HEK293 (cell line): ENCODE measurements around the gene CBX8.

Source experiments
- CTCF ChIA-PET: fragments of 350-600 bp; formaldehyde crosslinking; extraction: SDS; loops from one replicate; lab custom pipeline; 2021; ENCODE audit warnings: antibody characterized with exemption; lab: Yijun Ruan, JAX
- POLR2A ChIA-PET: fragments of 300-600 bp; formaldehyde crosslinking; extraction: SDS; loops from one replicate; lab custom pipeline; 2020; ENCODE audit warnings: antibody characterized with exemption, inconsistent platforms; lab: Yijun Ruan, JAX
- H3K27ac ChIP-seq: fragments of 200-500 bp; sonication (Bioruptor generic); 2 replicates; pipeline ENCODE4 v1.5.1; 2014; ENCODE audit warnings: low read depth, low read length, control low read depth, inconsistent platforms; ENCODE audit errors: extremely low read depth
- H3K36me3 ChIP-seq, 2 experiments: fragments of 200-500 bp in 1 of 2; sonication (Bioruptor generic) in 1 of 2; 1 replicate in 1 of 2; 2 replicates in 1 of 2; pipeline ENCODE4 v1.5.1; 2014 to 2017; ENCODE audit warnings: inconsistent platforms in 2 of 2, low read length in 2 of 2; ENCODE audit not compliant: control insufficient read depth in 2 of 2, insufficient read depth in 1 of 2
- H3K4me1 ChIP-seq: fragments of 200-500 bp; sonication (Bioruptor generic); 2 replicates; pipeline ENCODE4 v1.5.1; 2014; ENCODE audit warnings: mild to moderate bottlenecking, low read length, inconsistent platforms; ENCODE audit not compliant: control insufficient read depth, insufficient read depth
- H3K4me3 ChIP-seq: 2 replicates; pipeline ENCODE4 v1.5.1; 2011; ENCODE audit warnings: low read depth, mild to moderate bottlenecking, control low read depth, low read length, moderate library complexity
- H3K9me3 ChIP-seq: fragments of 200-500 bp; sonication (Bioruptor generic); 2 replicates; pipeline ENCODE4 v1.5.1; 2014; ENCODE audit warnings: low read depth, low read length, inconsistent platforms; ENCODE audit not compliant: control insufficient read depth, insufficient read depth
- IKZF3 ChIP-seq: fragments of 450-650 bp; IDR thresholded peaks from 2 replicates; pipeline ENCODE4 v1.5.0; 2018; ENCODE audit warnings: missing biosample characterization, mild to moderate bottlenecking, missing genetic modification characterization, moderate library complexity
- KLF1 ChIP-seq: fragments of 450-650 bp; formaldehyde crosslinking; IDR thresholded peaks from 2 replicates; pipeline ENCODE4 v1.5.1; 2016; ENCODE audit warnings: missing biosample characterization, missing genetic modification characterization
- TCF7L2 ChIP-seq: IDR thresholded peaks from 2 replicates; pipeline ENCODE4 v1.6.1; 2011; ENCODE audit warnings: low read depth, mild to moderate bottlenecking, inconsistent platforms, low read length, moderate library complexity, borderline replicate concordance
- YY1 ChIP-seq: fragments of 450-650 bp; formaldehyde crosslinking; IDR thresholded peaks from 2 replicates; pipeline ENCODE4 v1.5.1; 2018; ENCODE audit warnings: missing biosample characterization, missing genetic modification characterization
- ZBTB17 ChIP-seq: fragments of 450-650 bp; formaldehyde crosslinking; IDR thresholded peaks from 2 replicates; pipeline ENCODE4 v1.5.1; 2016; ENCODE audit warnings: missing biosample characterization, missing genetic modification characterization
- ZBTB7A ChIP-seq: fragments of 450-650 bp; formaldehyde crosslinking; IDR thresholded peaks from 2 replicates; pipeline ENCODE4 v1.5.1; 2016; ENCODE audit warnings: low read depth, missing biosample characterization, missing genetic modification characterization
- ZNF24 ChIP-seq: fragments of 450-650 bp; formaldehyde crosslinking; IDR thresholded peaks from 2 replicates; pipeline ENCODE4 v1.5.1; 2016; ENCODE audit warnings: missing biosample characterization, missing genetic modification characterization
- ZNF324 ChIP-seq: fragments of 450-650 bp; formaldehyde crosslinking; IDR thresholded peaks from 2 replicates; pipeline ENCODE4 v1.5.1; 2016; ENCODE audit warnings: missing biosample characterization, missing genetic modification characterization
- ZNF37A ChIP-seq: fragments of 450-650 bp; IDR thresholded peaks from 2 replicates; pipeline ENCODE4 v1.5.1; 2018; ENCODE audit warnings: missing biosample characterization, missing genetic modification characterization
- ZNF501 ChIP-seq: fragments of 450-650 bp; formaldehyde crosslinking; IDR thresholded peaks from 2 replicates; pipeline ENCODE4 v1.5.1; 2016; ENCODE audit warnings: missing biosample characterization, missing genetic modification characterization
- ZNF514 ChIP-seq: fragments of 450-650 bp; formaldehyde crosslinking; IDR thresholded peaks from 2 replicates; pipeline ENCODE4 v1.5.1; 2016; ENCODE audit warnings: missing biosample characterization, missing genetic modification characterization
- ZNF521 ChIP-seq: fragments of 450-650 bp; formaldehyde crosslinking; IDR thresholded peaks from 2 replicates; pipeline ENCODE4 v1.5.1; 2017; ENCODE audit warnings: missing biosample characterization, mild to moderate bottlenecking, missing genetic modification characterization
- ZNF560 ChIP-seq: fragments of 450-650 bp; formaldehyde crosslinking; IDR thresholded peaks from 2 replicates; pipeline ENCODE4 v1.5.1; 2017; ENCODE audit warnings: missing biosample characterization, missing genetic modification characterization, borderline replicate concordance
- ZNF660 ChIP-seq: fragments of 450-650 bp; IDR thresholded peaks from 2 replicates; pipeline ENCODE4 v1.5.1; 2018; ENCODE audit warnings: missing biosample characterization, mild to moderate bottlenecking, missing genetic modification characterization
- ZNF707 ChIP-seq: fragments of 450-650 bp; formaldehyde crosslinking; IDR thresholded peaks from 2 replicates; pipeline ENCODE4 v1.5.1; 2016; ENCODE audit warnings: missing biosample characterization, missing genetic modification characterization
- ZNF747 ChIP-seq: fragments of 450-650 bp; formaldehyde crosslinking; IDR thresholded peaks from 2 replicates; pipeline ENCODE4 v1.5.1; 2016; ENCODE audit warnings: missing biosample characterization, missing genetic modification characterization
- ZNF777 ChIP-seq: fragments of 450-650 bp; formaldehyde crosslinking; IDR thresholded peaks from 2 replicates; pipeline ENCODE4 v1.5.1; 2017; ENCODE audit warnings: missing biosample characterization, missing genetic modification characterization, borderline replicate concordance
- ZNF791 ChIP-seq: fragments of 450-650 bp; formaldehyde crosslinking; IDR thresholded peaks from 2 replicates; pipeline ENCODE4 v1.5.1; 2016; ENCODE audit warnings: missing biosample characterization, missing genetic modification characterization
- TF ChIP-seq, protein P1 (sequence below): fragments of 450-650 bp; formaldehyde crosslinking; IDR thresholded peaks from 2 replicates; pipeline ENCODE4 v1.5.1; 2017; ENCODE audit warnings: missing biosample characterization, missing genetic modification characterization
- TF ChIP-seq, protein P2 (sequence below): fragments of 450-650 bp; formaldehyde crosslinking; IDR thresholded peaks from 2 replicates; pipeline ENCODE4 v1.5.1; 2016; ENCODE audit warnings: missing biosample characterization, missing genetic modification characterization
- TF ChIP-seq, protein P3 (sequence below): fragments of 450-650 bp; formaldehyde crosslinking; IDR thresholded peaks from 2 replicates; pipeline ENCODE4 v1.5.1; 2017; ENCODE audit warnings: missing biosample characterization, missing genetic modification characterization
- TF ChIP-seq, protein P4 (sequence below): fragments of 450-650 bp; formaldehyde crosslinking; IDR thresholded peaks from 2 replicates; pipeline ENCODE4 v1.5.1; 2016; ENCODE audit warnings: missing biosample characterization, missing genetic modification characterization
- TF ChIP-seq, protein P5 (sequence below): fragments of 450-650 bp; formaldehyde crosslinking; IDR thresholded peaks from 2 replicates; pipeline ENCODE4 v1.5.1; 2016; ENCODE audit warnings: missing biosample characterization, missing genetic modification characterization
- TF ChIP-seq, protein P6 (sequence below): fragments of 450-650 bp; formaldehyde crosslinking; IDR thresholded peaks from 2 replicates; pipeline ENCODE4 v1.5.1; 2016; ENCODE audit warnings: missing biosample characterization, missing genetic modification characterization
- TF ChIP-seq, protein P7 (sequence below): fragments of 450-650 bp; formaldehyde crosslinking; IDR thresholded peaks from 2 replicates; pipeline ENCODE4 v1.5.1; 2016; ENCODE audit warnings: missing biosample characterization, missing genetic modification characterization

CBX8 gene

DNA sequence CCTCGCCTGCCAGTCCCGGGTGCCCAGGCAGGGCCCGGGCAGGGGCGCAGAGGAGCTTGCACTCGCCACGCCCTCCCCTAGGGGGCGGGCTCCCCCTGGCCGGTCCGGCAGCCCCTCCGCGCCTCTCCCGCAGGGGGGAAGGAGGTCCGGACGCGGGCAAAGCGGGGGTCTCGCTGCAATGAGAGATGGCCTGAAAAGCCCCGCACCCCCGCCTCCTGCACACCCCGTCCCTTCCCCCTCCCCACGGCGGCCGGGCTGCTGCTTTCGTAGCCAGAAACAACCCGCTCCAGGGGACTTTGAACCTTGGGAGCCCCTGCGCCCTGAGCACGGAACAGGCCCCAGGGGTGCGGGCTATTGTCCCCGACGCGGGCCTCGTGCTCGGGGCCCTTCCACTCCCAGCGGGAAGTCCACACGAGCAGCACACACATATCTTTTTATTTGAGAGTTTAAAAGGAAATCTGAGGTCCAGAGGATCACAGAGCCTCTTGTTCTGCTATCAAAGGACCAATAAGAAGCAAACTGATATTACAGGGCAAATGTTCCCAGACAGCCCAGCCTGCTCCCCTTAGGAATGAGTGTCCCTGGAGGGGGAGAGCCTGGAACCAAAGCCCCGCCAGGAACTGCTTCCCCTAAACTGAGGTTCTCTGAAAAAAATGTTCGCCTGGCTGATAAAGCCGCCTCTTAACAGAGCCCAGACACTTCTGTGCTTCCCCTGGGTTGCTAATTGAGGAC is 48.2 kb upstream of the CBX8 start:
- Histone ChIP-seq H3K27ac (no peak overlapping the region), H3K36me3 (no peaks in the 10 kb centered on the region), H3K4me3 (no peak overlapping the region), H3K9me3 (no peaks in the 10 kb centered on the region), H3K4me1 (peaks cover 14% of the 10 kb centered on the region; the same call in 1 of the 2 replicates)
- ChIA-PET POLR2A (interaction anchor here (0.7 to 2.2 kb wide), 2 partner anchors 33 to 48 kb away, joined by 3 to 14 read pairs; partner anchors contain the start of gene CBX8), CTCF (interaction anchor here (0.6 to 4.1 kb wide), 25 partner anchors 8 to 1256 kb away, joined by 3 to 34 read pairs (median 3); no protein-coding TSS in a partner anchor)
- TF ChIP-seq ZNF747 (no peak), ZNF501 (no peak), ZNF791 (tag by site-specific recombination) (no peak), ZNF707 (no peak), ZNF514 (tag by site-specific recombination) (no peak), KLF1 (tag by site-specific recombination) (no peak), ZBTB17 (peak; percentile 41), ZNF660 (tag by site-specific recombination) (no peak), ZNF24 (tag by site-specific recombination) (no peak), ZNF560 (tag by site-specific recombination) (no peak), ZNF37A (tag by site-specific recombination) (no peak), ZNF324 (tag by site-specific recombination) (no peak), ZNF521 (tag by site-specific recombination) (no peak), TCF7L2 (no peak), YY1 (tag by site-specific recombination) (no peak), ZBTB7A (tag by site-specific recombination) (no peak), IKZF3 (tag by site-specific recombination) (no peak), ZNF777 (tag by site-specific recombination) (no peak)
- TF ChIP-seq, protein P1, sequence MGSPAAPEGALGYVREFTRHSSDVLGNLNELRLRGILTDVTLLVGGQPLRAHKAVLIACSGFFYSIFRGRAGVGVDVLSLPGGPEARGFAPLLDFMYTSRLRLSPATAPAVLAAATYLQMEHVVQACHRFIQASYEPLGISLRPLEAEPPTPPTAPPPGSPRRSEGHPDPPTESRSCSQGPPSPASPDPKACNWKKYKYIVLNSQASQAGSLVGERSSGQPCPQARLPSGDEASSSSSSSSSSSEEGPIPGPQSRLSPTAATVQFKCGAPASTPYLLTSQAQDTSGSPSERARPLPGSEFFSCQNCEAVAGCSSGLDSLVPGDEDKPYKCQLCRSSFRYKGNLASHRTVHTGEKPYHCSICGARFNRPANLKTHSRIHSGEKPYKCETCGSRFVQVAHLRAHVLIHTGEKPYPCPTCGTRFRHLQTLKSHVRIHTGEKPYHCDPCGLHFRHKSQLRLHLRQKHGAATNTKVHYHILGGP, result no peak
- TF ChIP-seq, protein P2, sequence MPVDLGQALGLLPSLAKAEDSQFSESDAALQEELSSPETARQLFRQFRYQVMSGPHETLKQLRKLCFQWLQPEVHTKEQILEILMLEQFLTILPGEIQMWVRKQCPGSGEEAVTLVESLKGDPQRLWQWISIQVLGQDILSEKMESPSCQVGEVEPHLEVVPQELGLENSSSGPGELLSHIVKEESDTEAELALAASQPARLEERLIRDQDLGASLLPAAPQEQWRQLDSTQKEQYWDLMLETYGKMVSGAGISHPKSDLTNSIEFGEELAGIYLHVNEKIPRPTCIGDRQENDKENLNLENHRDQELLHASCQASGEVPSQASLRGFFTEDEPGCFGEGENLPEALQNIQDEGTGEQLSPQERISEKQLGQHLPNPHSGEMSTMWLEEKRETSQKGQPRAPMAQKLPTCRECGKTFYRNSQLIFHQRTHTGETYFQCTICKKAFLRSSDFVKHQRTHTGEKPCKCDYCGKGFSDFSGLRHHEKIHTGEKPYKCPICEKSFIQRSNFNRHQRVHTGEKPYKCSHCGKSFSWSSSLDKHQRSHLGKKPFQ (tag by site-specific recombination), result no peak
- TF ChIP-seq, protein P3, sequence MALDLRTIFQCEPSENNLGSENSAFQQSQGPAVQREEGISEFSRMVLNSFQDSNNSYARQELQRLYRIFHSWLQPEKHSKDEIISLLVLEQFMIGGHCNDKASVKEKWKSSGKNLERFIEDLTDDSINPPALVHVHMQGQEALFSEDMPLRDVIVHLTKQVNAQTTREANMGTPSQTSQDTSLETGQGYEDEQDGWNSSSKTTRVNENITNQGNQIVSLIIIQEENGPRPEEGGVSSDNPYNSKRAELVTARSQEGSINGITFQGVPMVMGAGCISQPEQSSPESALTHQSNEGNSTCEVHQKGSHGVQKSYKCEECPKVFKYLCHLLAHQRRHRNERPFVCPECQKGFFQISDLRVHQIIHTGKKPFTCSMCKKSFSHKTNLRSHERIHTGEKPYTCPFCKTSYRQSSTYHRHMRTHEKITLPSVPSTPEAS, result no peak
- TF ChIP-seq, protein P4, sequence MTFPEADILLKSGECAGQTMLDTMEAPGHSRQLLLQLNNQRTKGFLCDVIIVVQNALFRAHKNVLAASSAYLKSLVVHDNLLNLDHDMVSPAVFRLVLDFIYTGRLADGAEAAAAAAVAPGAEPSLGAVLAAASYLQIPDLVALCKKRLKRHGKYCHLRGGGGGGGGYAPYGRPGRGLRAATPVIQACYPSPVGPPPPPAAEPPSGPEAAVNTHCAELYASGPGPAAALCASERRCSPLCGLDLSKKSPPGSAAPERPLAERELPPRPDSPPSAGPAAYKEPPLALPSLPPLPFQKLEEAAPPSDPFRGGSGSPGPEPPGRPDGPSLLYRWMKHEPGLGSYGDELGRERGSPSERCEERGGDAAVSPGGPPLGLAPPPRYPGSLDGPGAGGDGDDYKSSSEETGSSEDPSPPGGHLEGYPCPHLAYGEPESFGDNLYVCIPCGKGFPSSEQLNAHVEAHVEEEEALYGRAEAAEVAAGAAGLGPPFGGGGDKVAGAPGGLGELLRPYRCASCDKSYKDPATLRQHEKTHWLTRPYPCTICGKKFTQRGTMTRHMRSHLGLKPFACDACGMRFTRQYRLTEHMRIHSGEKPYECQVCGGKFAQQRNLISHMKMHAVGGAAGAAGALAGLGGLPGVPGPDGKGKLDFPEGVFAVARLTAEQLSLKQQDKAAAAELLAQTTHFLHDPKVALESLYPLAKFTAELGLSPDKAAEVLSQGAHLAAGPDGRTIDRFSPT, result 0 out of 2 replicates have a peak, but pooled peaks have one; percentile 23
- TF ChIP-seq, protein P5, sequence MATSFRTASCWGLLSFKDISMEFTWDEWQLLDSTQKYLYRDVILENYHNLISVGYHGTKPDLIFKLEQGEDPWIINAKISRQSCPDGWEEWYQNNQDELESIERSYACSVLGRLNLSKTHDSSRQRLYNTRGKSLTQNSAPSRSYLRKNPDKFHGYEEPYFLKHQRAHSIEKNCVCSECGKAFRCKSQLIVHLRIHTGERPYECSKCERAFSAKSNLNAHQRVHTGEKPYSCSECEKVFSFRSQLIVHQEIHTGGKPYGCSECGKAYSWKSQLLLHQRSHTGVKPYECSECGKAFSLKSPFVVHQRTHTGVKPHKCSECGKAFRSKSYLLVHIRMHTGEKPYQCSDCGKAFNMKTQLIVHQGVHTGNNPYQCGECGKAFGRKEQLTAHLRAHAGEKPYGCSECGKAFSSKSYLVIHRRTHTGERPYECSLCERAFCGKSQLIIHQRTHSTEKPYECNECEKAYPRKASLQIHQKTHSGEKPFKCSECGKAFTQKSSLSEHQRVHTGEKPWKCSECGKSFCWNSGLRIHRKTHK (tag by site-specific recombination), result no peak
- TF ChIP-seq, protein P6, sequence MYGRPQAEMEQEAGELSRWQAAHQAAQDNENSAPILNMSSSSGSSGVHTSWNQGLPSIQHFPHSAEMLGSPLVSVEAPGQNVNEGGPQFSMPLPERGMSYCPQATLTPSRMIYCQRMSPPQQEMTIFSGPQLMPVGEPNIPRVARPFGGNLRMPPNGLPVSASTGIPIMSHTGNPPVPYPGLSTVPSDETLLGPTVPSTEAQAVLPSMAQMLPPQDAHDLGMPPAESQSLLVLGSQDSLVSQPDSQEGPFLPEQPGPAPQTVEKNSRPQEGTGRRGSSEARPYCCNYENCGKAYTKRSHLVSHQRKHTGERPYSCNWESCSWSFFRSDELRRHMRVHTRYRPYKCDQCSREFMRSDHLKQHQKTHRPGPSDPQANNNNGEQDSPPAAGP (tag by site-specific recombination), result no peak
- TF ChIP-seq, protein P7, sequence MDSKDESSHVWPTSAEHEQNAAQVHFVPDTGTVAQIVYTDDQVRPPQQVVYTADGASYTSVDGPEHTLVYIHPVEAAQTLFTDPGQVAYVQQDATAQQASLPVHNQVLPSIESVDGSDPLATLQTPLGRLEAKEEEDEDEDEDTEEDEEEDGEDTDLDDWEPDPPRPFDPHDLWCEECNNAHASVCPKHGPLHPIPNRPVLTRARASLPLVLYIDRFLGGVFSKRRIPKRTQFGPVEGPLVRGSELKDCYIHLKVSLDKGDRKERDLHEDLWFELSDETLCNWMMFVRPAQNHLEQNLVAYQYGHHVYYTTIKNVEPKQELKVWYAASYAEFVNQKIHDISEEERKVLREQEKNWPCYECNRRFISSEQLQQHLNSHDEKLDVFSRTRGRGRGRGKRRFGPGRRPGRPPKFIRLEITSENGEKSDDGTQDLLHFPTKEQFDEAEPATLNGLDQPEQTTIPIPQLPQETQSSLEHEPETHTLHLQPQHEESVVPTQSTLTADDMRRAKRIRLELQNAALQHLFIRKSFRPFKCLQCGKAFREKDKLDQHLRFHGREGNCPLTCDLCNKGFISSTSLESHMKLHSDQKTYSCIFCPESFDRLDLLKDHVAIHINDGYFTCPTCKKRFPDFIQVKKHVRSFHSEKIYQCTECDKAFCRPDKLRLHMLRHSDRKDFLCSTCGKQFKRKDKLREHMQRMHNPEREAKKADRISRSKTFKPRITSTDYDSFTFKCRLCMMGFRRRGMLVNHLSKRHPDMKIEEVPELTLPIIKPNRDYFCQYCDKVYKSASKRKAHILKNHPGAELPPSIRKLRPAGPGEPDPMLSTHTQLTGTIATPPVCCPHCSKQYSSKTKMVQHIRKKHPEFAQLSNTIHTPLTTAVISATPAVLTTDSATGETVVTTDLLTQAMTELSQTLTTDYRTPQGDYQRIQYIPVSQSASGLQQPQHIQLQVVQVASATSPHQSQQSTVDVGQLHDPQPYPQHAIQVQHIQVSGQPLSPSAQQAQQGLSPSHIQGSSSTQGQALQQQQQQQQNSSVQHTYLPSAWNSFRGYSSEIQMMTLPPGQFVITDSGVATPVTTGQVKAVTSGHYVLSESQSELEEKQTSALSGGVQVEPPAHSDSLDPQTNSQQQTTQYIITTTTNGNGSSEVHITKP (tag by site-specific recombination), result peak; percentile 98
